ENCODE measurements around the gene P4HA2.

GRCh38 chr5:132205385-132206125, 22.1 kb downstream of the P4HA2 start:
- TF ChIP-seq CTCF (conservative IDR thresholded peaks at IDR 0.05) (no peak), ZFX (IDR thresholded peaks at IDR 0.05) (no peak)

All from C4-2B (cell line).